Activated CD4-positive, alpha-beta T cell treated with anti-CD3 and anti-CD28 coated beads, Interleukin-2, amount 50 U/mL, for 1 hour (primary cell): ENCODE measurements around the gene RAB26.

Experiments
- DNase-seq: peaks from one replicate; pipeline ENCODE4 v3.0.0-alpha.2; 2020

Gene RAB26

GRCh38 chr16:2145843-2146242 is 2.6 kb upstream of the RAB26 start:
- DNase-seq, result no peak

DNA sequence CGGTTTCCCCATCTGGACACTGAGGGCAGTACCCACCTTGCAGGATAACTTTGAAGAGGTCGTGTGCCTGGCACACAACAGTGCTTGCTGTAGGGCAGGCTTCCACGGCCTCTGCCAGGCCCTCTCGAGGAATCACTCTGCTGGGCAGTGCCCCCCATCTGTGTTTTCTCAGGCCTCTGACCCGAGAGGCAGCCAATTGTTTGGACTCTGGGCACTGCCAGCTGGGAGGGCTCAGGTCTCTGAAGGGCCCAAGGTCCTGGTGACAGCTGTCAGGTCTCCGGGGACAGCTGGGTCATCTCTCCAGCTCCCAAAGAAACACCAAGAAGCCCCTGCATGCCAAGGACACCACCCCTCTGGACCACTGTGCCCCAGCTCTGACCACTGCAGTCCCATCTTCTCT is 1.0 kb upstream of the RAB26 start:
- DNase-seq, result no peak

DNA sequence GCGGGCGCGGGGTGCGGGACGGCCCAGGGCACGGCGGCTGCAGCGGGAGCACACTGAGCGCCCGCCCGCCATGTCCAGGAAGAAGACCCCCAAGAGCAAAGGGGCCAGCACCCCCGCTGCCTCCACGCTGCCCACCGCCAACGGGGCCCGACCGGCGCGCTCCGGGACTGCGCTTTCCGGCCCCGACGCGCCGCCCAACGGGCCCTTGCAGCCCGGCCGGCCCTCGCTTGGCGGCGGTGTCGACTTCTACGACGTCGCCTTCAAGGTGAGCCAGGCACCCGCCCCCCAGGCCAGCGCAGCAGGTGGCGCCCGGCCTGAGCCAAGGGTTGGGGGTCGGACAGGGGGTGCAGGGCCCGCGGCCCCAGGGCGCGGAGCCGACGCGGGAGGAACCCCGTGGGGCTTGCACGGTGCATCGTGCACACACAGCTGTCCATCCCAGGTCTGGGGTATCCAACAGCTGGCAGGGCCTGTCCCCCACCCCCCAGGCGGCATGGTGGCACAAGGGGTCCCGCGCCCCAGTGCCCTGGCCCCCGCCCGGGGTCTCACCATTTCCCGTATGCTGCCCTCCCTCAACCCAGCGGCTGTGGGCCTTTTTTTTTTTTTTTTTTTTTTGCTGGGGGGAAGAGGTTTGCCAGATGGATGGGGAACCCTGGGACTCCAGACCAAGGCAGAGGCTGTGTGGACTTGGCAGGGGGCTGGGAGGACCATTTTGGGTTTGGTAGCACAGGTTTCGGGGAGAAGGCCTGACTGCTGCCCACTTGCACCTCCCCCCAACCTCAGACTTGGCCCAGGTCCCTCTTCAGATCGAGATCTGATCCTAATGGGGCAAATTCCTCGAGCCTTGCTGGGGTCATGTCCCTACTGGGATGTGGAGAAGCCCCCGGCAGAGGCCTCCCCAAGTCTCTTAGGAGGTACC is 547 bp downstream of the RAB26 start:
- DNase-seq, result no peak

DNA sequence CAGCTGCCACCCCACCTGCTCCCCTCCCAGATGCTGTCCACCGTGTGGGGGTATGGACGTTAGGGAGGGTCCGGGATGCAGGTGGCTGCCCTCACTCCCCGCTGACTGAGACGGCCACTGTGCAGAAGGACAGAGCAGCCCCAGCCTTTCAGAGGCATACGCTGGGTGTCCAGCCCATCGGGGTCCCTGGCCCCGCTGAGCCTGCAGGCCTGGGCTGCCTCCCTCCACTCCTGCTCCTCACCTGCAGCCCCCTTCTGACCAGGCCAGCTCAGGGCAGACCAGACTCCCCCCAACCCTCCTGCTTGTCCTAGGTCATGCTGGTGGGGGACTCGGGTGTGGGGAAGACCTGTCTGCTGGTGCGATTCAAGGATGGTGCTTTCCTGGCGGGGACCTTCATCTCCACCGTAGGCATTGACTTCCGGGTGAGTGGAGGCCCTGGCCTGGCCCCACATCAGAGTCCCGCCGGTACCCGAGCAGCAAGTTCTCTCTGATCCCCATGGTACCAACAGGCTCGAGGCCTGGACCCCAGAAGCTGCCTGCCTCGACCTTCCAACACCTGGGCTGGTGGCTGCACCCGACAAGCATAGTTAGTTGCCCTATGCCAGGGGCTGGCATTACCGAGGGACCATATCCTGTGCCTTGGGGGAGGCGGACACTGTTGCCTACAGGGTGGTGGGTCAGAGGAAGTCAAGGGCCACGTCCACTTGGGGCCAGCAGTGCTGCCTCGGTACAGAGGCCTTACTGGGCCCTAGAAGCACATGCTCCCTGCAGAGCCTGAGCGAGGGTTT is 1.4 kb downstream of the RAB26 start:
- no peak for DNase-seq

- no peak for DNase-seq
These were observed 2.2 kb downstream of the RAB26 start for GRCh38 chr16:2150418-2151187.

DNA sequence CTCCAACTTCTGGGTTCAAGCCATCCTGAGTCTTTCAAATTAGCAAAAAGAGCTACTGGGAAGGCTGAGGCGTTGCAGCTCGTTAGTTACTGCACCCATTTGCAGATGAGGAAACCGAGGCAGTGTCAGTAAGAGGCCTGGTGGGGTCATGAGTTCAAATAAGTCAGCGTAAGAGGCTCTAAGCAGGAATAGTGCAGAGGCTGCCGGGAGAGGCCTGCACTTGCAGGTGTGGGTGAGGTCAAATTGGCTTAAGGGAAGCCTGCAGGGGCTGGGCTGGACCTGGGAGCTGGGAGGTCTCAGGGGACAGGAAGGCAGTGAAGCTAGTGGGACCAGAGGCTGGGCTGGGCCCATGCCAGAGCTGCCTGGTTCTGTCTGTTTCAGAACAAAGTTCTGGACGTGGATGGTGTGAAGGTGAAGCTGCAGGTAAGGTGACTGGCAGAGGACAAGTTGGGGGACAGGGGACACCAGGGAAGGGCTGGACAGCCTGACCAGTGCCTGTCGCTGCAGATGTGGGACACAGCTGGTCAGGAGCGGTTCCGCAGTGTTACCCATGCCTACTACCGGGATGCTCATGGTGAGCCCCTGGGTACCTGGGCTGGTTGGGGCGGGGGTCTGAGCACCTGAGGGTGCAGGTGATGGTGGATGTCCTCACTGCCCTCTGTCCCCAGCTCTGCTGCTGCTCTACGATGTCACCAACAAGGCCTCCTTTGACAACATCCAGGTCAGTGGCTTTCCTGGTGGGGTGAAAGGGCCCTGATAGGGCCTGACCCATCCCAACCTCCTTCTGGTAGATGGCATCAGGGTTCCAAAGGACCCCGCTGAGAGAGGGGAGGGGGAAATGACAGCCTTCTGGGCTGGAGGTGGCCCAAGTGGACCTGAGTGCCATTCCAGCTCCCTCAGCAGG is 3.0 kb downstream of the RAB26 start:
- DNase-seq, result no peak

DNA sequence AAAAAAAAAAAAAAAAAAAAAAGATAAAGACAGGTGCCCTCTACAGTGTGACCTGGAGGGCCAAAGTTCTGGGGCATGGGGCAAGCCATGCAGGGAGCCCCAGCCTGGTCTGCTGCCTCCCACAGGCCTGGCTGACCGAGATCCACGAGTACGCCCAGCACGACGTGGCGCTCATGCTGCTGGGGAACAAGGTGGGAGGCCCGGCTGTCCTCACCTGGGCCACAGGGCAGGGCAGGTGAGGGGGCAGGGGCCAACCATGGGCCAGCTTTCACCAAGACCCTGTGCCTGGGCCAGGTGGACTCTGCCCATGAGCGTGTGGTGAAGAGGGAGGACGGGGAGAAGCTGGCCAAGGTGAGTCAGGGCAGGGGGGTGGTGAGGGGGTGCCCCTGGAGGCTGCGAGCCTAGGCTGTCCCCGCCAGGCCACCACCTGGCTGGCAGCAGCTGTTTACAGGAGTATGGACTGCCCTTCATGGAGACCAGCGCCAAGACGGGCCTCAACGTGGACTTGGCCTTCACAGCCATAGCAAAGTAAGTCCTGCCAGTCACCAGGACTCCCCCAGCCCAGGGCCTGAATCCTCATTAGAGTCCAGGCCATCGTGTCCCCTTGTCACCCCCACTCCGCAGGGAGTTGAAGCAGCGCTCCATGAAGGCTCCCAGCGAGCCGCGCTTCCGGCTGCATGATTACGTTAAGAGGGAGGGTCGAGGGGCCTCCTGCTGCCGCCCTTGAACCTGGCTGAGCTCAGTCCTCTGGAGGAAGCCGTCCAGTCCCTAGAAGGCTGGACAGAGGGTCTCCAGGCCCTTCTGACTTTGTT is 4.5 kb downstream of the RAB26 start:
- DNase-seq, result no peak

- DNase-seq, result peak; percentile 34
These were observed 6.2 kb downstream of the RAB26 start for GRCh38 chr16:2154533-2155090.

DNA sequence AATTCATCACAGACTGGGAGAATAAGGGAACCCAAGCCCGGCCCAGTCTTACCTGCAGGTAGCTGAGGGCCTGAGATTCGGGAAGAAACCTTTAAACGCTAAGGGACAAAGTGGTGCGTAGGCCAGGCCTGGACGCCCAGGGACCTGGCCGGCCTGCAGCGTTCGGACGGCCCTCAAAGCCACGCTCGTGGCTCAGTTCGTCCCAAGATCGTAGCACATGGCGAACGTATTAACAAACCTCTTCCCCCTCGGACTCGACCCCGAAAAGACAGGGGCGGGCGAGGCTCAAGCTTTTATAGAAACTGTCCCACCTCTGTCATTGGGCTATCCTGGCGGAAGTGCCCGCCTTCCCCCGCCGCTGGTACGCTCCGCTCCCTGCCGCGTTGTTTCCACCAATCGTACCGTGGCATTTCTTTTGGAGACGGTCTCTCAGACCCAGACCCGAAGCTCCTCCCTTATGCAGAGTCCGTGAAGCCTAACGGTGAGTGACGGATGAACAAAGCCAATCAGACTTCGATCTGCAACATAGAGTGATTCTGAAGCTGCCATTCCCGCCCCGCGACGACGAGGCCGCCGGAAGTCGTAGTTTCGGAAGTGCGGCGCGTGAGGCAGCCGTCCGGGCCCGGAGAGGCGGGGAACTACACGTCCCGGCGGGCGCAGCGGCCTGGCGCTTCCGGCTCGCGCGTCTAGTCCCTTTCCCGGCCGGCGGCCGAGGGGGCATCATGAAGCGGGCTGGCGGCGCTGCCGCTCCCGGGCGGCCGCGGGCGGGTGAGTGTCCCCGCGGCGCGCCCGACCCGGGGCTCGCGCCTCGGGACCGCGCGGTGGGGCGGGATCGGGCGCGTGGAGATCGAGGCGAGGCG is 6.9 kb downstream of the RAB26 start, which contains the start of gene TRAF7:
Gene TRAF7 (plus strand): TSS at position 692 of the 860 bp plus-strand sequence. CDS start 8,139 bp downstream, outside the sequence.
- peak; percentile 94 for DNase-seq

- DNase-seq, result no peak
These were observed 7.8 kb downstream of the RAB26 start for GRCh38 chr16:2155977-2156848.

DNA sequence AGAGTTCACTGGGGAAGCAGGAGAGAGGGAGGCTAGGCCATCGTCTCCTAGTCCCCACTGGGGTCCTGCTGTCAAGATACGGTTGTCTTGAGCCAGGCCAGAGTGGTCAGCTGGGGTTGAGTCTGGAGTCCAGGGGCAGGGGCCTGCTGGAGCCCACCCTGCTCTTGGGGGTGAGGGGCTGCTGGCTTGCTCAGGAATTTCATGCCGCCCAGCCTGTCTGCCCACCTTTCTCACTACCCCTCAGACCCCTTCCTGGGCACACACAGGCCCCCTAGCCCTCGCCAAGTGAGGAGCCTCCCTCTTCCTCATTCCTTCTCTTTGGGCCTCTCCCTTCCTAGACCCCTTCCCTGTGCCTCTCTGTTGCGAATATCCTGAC is 8.4 kb downstream of the RAB26 start:
- no peak for DNase-seq

GRCh38 chr16:2157480-2158261 is 9.2 kb downstream of the RAB26 start:
- no peak for DNase-seq

GRCh38 chr16:2158262-2158638 is 9.8 kb downstream of the RAB26 start:
- no peak for DNase-seq

- DNase-seq, result no peak
These were observed 10.9 kb downstream of the RAB26 start for GRCh38 chr16:2159175-2159838.

DNA sequence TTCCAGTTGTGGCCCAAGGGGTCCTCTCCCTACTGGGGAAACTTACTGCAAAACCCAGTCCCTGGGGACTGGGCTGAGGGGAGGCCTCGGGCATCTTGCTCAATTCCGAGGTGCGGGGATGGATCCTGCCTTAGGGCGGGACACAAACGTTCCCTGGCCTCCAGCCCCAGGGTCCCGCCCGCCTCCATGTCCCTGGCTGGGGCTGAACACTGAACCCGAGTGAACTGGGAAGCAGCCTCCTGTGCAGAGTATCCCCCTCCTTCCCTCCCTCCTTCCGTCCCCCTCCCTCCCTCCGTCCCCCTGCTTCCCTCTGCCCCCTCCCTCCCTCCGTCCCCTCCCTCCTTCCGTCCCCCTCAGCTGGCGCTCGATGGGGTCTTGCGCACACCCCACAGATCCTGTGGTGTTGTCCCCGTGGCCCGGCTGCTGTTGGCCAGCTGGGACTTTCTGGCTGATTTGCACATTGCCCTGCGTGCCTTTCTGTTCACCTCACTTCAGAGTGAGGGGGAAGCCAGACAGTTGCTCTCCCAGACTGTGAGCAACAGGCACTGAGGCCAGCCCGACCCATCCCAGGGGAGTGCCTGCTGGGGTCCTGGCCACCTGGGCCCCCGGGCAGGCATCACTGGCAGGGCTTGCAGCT is 12.6 kb downstream of the RAB26 start:
- no peak for DNase-seq

DNA sequence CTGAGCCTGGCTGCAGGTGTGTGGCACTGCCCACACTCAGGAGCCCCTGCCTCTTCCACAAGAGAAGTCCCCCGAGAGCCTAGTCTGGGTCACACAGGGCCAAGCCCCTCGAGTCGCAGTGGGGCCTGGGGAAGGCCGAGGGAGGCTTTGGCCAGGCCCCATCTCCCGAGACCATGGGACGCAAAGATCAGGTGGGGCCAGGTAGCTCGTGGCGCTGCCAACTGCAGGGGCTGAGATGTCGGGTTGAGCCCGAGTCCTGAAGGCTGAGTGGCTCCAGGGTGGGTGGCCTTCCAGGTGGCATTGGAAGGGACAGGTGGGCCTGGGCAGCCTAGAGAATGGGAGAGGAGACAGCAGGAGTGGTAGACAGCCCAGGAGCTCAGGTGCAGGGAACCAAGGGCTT is 13.5 kb downstream of the RAB26 start:
- no peak for DNase-seq

GRCh38 chr16:2162676-2163118 is 14.3 kb downstream of the RAB26 start:
- DNase-seq, result no peak
